ENCODE data around the gene CD3E.
A peak's percentile ranks its signal among the peaks of the same experiment; 100 is the strongest.

Gene CD3E

GRCh38 chr11:118328745-118329144 lies 24.2 kb downstream of the CD3E start:
- no peak for DNase-seq (ENCODE audit: low read depth)

DNA sequence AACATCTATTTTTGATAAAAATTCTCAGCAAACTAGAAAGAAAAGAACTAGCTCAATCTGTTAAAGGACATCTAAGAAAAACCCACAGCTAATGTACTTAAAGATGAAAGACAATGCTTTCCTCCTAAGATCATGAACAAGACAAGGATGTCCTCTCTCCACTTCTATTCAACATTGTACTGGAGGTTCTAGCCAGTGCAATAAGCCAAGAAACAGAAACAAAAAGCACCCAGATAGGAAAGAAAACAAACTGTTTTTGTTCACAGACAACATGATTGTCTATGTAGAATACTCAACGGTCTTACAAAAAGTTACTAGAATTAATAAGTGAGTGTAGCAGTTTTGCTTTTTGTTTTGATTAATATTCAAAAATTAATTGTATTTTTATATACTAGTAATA lies 30.2 kb downstream of the CD3E start:
- DNase-seq (ENCODE audit: low read depth), result no peak

DNA sequence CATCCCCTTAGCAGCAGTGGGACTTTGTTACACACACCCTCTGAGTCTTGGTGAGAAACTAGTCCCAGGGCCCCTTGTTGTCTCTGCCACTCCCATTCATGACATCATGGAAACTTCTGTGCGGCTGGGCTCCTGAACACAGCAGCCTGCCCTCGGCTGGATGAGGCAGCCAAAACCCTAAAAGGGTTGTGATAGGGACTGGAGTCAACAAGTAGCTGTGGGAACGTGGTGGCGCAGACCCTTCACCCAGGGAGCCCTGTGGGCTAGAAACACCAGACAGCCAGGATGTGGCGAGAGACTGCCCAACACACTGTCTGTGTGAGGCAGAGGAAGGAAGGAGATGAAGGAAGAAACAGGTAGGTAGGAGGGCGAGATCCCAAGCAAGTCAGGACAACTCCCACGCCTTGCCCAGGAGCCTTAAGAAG lies 34.1 kb downstream of the CD3E start:
- peak; percentile 72 for DNase-seq (ENCODE audit: low read depth)

- no peak for DNase-seq (ENCODE audit: low read depth)
Measured at GRCh38 chr11:118339281-118339961, 34.9 kb downstream of the CD3E start.

DNA sequence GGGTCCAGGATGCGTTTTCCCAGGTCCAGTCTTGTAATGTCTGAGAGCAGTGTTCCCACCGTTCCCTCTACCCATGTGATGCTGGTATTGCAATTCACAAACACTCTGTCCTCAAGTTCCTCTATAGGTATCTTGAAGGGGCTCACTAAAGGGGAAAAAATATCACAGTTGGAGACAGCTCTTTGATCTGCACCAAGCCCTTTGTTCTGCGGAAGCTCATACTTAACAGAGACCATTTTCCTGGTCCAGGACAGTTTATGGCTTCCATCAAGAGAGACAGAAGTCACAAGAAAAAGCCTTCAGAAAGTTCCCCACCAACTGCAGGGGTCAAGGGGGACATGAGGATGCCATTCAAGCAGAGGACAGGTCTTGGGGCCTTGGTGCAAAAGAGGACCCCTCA lies 35.9 kb downstream of the CD3E start:
- DNase-seq (ENCODE audit: low read depth), result no peak

DNA sequence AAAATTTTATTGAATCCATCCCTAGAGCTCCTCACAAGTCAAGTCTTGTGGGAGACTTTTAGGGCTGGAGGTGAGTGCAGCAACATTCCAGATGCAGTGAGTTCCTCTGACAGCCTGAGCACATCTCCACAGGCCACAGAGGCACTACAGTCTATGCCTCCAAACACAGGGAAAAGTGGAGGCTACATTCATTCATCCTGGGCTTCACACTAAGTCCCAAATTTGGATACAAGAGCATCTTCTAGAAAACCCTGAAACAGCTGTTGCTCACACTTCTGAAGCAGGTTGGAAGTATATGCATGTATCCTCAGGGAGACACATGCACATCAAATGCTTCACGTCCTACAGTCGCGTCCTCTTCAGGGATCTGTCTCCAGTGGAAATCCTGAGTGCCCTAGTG lies 36.7 kb downstream of the CD3E start:
- DNase-seq (ENCODE audit: low read depth), result no peak

GRCh38 chr11:118341815-118342489 lies 37.4 kb downstream of the CD3E start:
- no peak for DNase-seq (ENCODE audit: low read depth)

GRCh38 chr11:118342503-118343161 lies 38.1 kb downstream of the CD3E start, which contains the start of gene CD3D:
Gene CD3D (minus strand): TSS chr11:118342705. CDS start chr11:118342607, 98 bp downstream.
- no peak for DNase-seq (ENCODE audit: low read depth)

DNA sequence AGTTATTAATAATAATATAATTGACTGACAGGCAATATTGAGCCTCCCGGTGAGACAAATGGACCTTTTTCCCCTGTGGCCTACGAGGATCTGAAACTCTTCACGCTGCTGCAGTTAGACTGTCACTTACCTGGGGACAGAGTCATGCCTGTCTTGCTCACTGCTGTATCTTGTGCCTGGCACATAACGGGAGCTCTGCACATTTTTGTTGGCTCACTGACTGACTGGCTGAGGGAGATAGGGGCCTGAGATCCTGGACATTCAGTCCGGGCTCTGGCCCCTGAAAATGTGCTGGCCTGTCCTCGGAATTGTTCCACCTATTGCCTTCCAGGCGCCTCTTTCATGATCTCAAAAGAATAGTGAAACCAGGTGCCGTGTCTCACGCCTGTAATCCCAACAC lies 38.7 kb downstream of the CD3E start:
- no peak for DNase-seq (ENCODE audit: low read depth)

GRCh38 chr11:118343981-118344515 lies 39.5 kb downstream of the CD3E start, which contains the start of gene CD3G:
Gene CD3G (plus strand): TSS chr11:118344344. CDS start chr11:118344424, 80 bp downstream.
- no peak for DNase-seq (ENCODE audit: low read depth)

GRCh38 chr11:118349475-118349874 lies 44.9 kb downstream of the CD3E start:
- DNase-seq (ENCODE audit: low read depth), result no peak

DNA sequence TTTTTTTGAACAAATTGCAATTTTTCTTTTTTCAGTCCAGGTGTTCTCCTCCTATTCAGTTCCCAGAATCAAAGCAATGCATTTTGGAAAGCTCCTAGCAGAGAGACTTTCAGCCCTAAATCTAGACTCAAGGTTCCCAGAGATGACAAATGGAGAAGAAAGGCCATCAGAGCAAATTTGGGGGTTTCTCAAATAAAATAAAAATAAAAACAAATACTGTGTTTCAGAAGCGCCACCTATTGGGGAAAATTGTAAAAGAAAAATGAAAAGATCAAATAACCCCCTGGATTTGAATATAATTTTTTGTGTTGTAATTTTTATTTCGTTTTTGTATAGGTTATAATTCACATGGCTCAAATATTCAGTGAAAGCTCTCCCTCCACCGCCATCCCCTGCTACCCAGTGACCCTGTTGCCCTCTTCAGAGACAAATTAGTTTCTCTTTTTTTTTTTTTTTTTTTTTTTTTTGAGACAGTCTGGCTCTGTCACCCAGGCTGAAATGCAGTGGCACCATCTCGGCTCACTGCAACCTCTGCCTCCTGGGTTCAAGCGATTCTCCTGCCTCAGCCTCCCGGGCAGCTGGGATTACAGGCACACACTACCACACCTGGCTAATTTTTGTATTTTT lies 48.7 kb downstream of the CD3E start:
- no peak for DNase-seq (ENCODE audit: low read depth)

- DNase-seq (ENCODE audit: low read depth), result no peak
Measured at GRCh38 chr11:118358071-118358470, 53.5 kb downstream of the CD3E start.

GRCh38 chr11:118359295-118359958 lies 54.9 kb downstream of the CD3E start, which contains the start of gene UBE4A:
Gene UBE4A (plus strand): TSS chr11:118359600. CDS start chr11:118365081, 5,481 bp downstream.
- peak; percentile 98 for DNase-seq (ENCODE audit: low read depth)

GRCh38 chr11:118364956-118365615 lies 60.6 kb downstream of the CD3E start:
- DNase-seq (ENCODE audit: low read depth), result no peak

All from stimulated activated CD8-positive, alpha-beta memory T cell treated with anti-CD3 and anti-CD28 coated beads, Interleukin-7, amount 100 ng/mL, for 24 hours (primary cell).